Renal cortical epithelial cell (primary cell): ENCODE measurements around the gene ATP8A2. TPM values are rescaled to one million over a fixed set of nuclear protein-coding genes. Genes with fewer than 3 reads are reported as not detected.

Experiments used
- DNase-seq: peaks from one replicate; pipeline ENCODE4 v3.0.0-alpha.2; 2011; ENCODE audit warnings: low read depth
- total RNA-seq: library from RNA; depleted of rRNA; stranded (reverse); fragments of >200 nt; gene quantifications from 2 replicates; pipeline ENCODE4 v1.2.3, GENCODE V29; 2014

The ATP8A2 gene
- total RNA-seq, 1 donor from 2014 or later, result 2.7 TPM

- DNase-seq, result peak; percentile 63
Measured at GRCh38 chr13:25882466-25883357, 510.9 kb downstream of the ATP8A2 start.

- DNase-seq, result no peak
Measured at GRCh38 chr13:25885418-25885817, 513.6 kb downstream of the ATP8A2 start.

GRCh38 chr13:25886438-25887214 is 514.9 kb downstream of the ATP8A2 start:
- peak; percentile 95 for DNase-seq

- DNase-seq, result no peak
Measured at GRCh38 chr13:25887962-25888655, 516.3 kb downstream of the ATP8A2 start.

- DNase-seq, result peak; percentile 17
Measured at GRCh38 chr13:25890671-25891212, 519.0 kb downstream of the ATP8A2 start.

- DNase-seq, result no peak
Measured at GRCh38 chr13:25898991-25899390, 527.2 kb downstream of the ATP8A2 start.

GRCh38 chr13:25899464-25899863 is 527.7 kb downstream of the ATP8A2 start:
- no peak for DNase-seq

- DNase-seq, result no peak
Measured at GRCh38 chr13:25899952-25900351, 528.2 kb downstream of the ATP8A2 start.

- peak; percentile 82 for DNase-seq
Measured at GRCh38 chr13:25901460-25902376, 529.9 kb downstream of the ATP8A2 start.

- no peak for DNase-seq
Measured at GRCh38 chr13:25902455-25902854, 530.7 kb downstream of the ATP8A2 start.

- DNase-seq, result peak; percentile 25
Measured at GRCh38 chr13:25902891-25903341, 531.1 kb downstream of the ATP8A2 start.

- DNase-seq, result no peak
Measured at GRCh38 chr13:25904830-25905229, 533.1 kb downstream of the ATP8A2 start.

GRCh38 chr13:25905611-25906010 is 533.8 kb downstream of the ATP8A2 start:
- DNase-seq, result no peak

- no peak for DNase-seq
Measured at GRCh38 chr13:25906191-25906661, 534.5 kb downstream of the ATP8A2 start.

- DNase-seq, result peak; percentile 80
Measured at GRCh38 chr13:25908366-25908765, 536.6 kb downstream of the ATP8A2 start.

GRCh38 chr13:25910243-25910642 is 538.5 kb downstream of the ATP8A2 start:
- no peak for DNase-seq

- no peak for DNase-seq
Measured at GRCh38 chr13:25910991-25911419, 539.2 kb downstream of the ATP8A2 start.

GRCh38 chr13:25912961-25913360 is 541.2 kb downstream of the ATP8A2 start:
- DNase-seq, result no peak

GRCh38 chr13:25915840-25916518 is 544.2 kb downstream of the ATP8A2 start:
- DNase-seq, result no peak

- DNase-seq, result peak; percentile 23
Measured at GRCh38 chr13:25920277-25920676, 548.5 kb downstream of the ATP8A2 start.
